Central memory CD8-positive, alpha-beta T cell (primary cell): ENCODE measurements around the gene TNK2.
"Not testable (repeated sequence)": the region's sequence is repeated elsewhere in the genome, so short reads cannot be mapped to it uniquely, and the experiment has no call there.

Experiments used
- ATAC-seq: fragments of 150-1000 bp; cut with Tn5 transposase; replicated peaks from 2 replicates; pipeline ENCODE4 v1.10.0; 2022; ENCODE audit warnings: mild to moderate bottlenecking, moderate FRiP score, moderate number of reproducible peaks; ENCODE audit not compliant: poor library complexity, severe bottlenecking; ENCODE audit errors: extremely low read depth
- DNase-seq, 2 donors: peaks; one replicate each; pipeline ENCODE4 v3.0.0; 2021; ENCODE audit warnings: low spot score in 2 of 2
- H3K27ac Mint-ChIP-seq: one replicate; pipeline ENCODE4 v1.8.0; 2022; ENCODE audit warnings: low read depth, mild to moderate bottlenecking, moderate library complexity, mixed read lengths
- H3K27me3 Mint-ChIP-seq: one replicate; pipeline ENCODE4 v1.8.0; 2022; ENCODE audit warnings: mixed read lengths
- H3K36me3 Mint-ChIP-seq: one replicate; pipeline ENCODE4 v1.8.0; 2022; ENCODE audit warnings: mild to moderate bottlenecking, moderate library complexity, mixed read lengths; ENCODE audit not compliant: insufficient read depth
- H3K4me1 Mint-ChIP-seq: one replicate; pipeline ENCODE4 v1.8.0; 2022; ENCODE audit warnings: mixed read lengths
- H3K4me3 Mint-ChIP-seq: one replicate; pipeline ENCODE4 v1.8.0; 2022; ENCODE audit warnings: mild to moderate bottlenecking, moderate library complexity, mixed read lengths
- H3K9me3 Mint-ChIP-seq: one replicate; pipeline ENCODE4 v1.8.0; 2022; ENCODE audit warnings: mixed read lengths

Gene TNK2

GRCh38 chr3:195873281-195873887 is 35.0 kb downstream of the TNK2 start:
- Mint-ChIP-seq H3K27me3 (no peaks in the 10 kb centered on the region), H3K27ac (no peak overlapping the region), H3K9me3 (no peaks in the 10 kb centered on the region), H3K4me1 (peaks cover 4% of the 10 kb centered on the region), H3K36me3 (peaks cover 11% of the 10 kb centered on the region), H3K4me3 (no peak overlapping the region)
- no peak for ATAC-seq
- DNase-seq = no peak

- no peaks in the 10 kb centered on the region for H3K27me3 Mint-ChIP-seq
- H3K4me1 Mint-ChIP-seq = peaks cover 4% of the 10 kb centered on the region
- no peak overlapping the region for H3K4me3 Mint-ChIP-seq
- H3K9me3 Mint-ChIP-seq = no peaks in the 10 kb centered on the region
- no peak for ATAC-seq
- no peak overlapping the region for H3K27ac Mint-ChIP-seq
- peaks cover 11% of the 10 kb centered on the region for H3K36me3 Mint-ChIP-seq
- no peak for DNase-seq
Observed at GRCh38 chr3:195872800-195873199, 35.6 kb downstream of the TNK2 start.

GRCh38 chr3:195872097-195872496 is 36.3 kb downstream of the TNK2 start:
- Mint-ChIP-seq H3K36me3 (peaks cover 11% of the 10 kb centered on the region), H3K27me3 (no peaks in the 10 kb centered on the region), H3K4me3 (no peak overlapping the region), H3K27ac (no peak overlapping the region), H3K9me3 (no peaks in the 10 kb centered on the region), H3K4me1 (peaks cover 4% of the 10 kb centered on the region)
- DNase-seq = no peak
- no peak for ATAC-seq

GRCh38 chr3:195871686-195872085 is 36.7 kb downstream of the TNK2 start:
- not testable (repeated sequence) for ATAC-seq, H3K9me3 Mint-ChIP-seq, DNase-seq, H3K27ac Mint-ChIP-seq, H3K27me3 Mint-ChIP-seq, H3K4me3 Mint-ChIP-seq, H3K4me1 Mint-ChIP-seq
- peaks cover 11% of the 10 kb centered on the region for H3K36me3 Mint-ChIP-seq

GRCh38 chr3:195870937-195871336 is 37.4 kb downstream of the TNK2 start:
- ATAC-seq (no peak), DNase-seq (no peak)
- no peak overlapping the region for H3K4me3 Mint-ChIP-seq
- H3K36me3 Mint-ChIP-seq = peaks cover 15% of the 10 kb centered on the region
- peaks cover under 1% of the 10 kb centered on the region for H3K4me1 Mint-ChIP-seq
- peak overlapping the region; percentile 51 for H3K27ac Mint-ChIP-seq
- H3K27me3 Mint-ChIP-seq = no peaks in the 10 kb centered on the region
- no peaks in the 10 kb centered on the region for H3K9me3 Mint-ChIP-seq

GRCh38 chr3:195870442-195870841 is 37.9 kb downstream of the TNK2 start:
- DNase-seq (no peak), ATAC-seq (no peak)
- H3K27me3 Mint-ChIP-seq = no peaks in the 10 kb centered on the region
- H3K36me3 Mint-ChIP-seq = peaks cover 15% of the 10 kb centered on the region
- H3K9me3 Mint-ChIP-seq = no peaks in the 10 kb centered on the region
- peak overlapping the region; percentile 51 for H3K27ac Mint-ChIP-seq
- H3K4me3 Mint-ChIP-seq = no peak overlapping the region
- H3K4me1 Mint-ChIP-seq = no peaks in the 10 kb centered on the region

GRCh38 chr3:195869413-195870001 is 38.8 kb downstream of the TNK2 start:
- H3K9me3 Mint-ChIP-seq = no peaks in the 10 kb centered on the region
- no peaks in the 10 kb centered on the region for H3K27me3 Mint-ChIP-seq
- no peak overlapping the region for H3K4me3 Mint-ChIP-seq
- peaks cover 15% of the 10 kb centered on the region for H3K36me3 Mint-ChIP-seq
- ATAC-seq (no peak), DNase-seq (no peak)
- H3K4me1 Mint-ChIP-seq = no peaks in the 10 kb centered on the region
- peak overlapping the region; percentile 82 for H3K27ac Mint-ChIP-seq

GRCh38 chr3:195868866-195869412 is 39.4 kb downstream of the TNK2 start:
- Mint-ChIP-seq H3K36me3 (peaks cover 17% of the 10 kb centered on the region), H3K4me3 (no peak overlapping the region), H3K4me1 (no peaks in the 10 kb centered on the region), H3K9me3 (no peaks in the 10 kb centered on the region), H3K27ac (peak overlapping the region; percentile 82), H3K27me3 (no peaks in the 10 kb centered on the region)
- ATAC-seq = no peak
- no peak for DNase-seq

GRCh38 chr3:195868336-195868865 is 40.0 kb downstream of the TNK2 start:
- H3K4me1 Mint-ChIP-seq = no peaks in the 10 kb centered on the region
- peaks cover 17% of the 10 kb centered on the region for H3K36me3 Mint-ChIP-seq
- H3K9me3 Mint-ChIP-seq = no peaks in the 10 kb centered on the region
- no peak overlapping the region for H3K27ac Mint-ChIP-seq
- ATAC-seq (no peak), DNase-seq (no peak)
- no peak overlapping the region for H3K4me3 Mint-ChIP-seq
- no peaks in the 10 kb centered on the region for H3K27me3 Mint-ChIP-seq

- DNase-seq = no peak
- no peak for ATAC-seq
- Mint-ChIP-seq H3K4me3 (no peak overlapping the region), H3K27ac (no peak overlapping the region), H3K4me1 (no peaks in the 10 kb centered on the region), H3K9me3 (no peaks in the 10 kb centered on the region), H3K27me3 (no peaks in the 10 kb centered on the region), H3K36me3 (peaks cover 18% of the 10 kb centered on the region)
Observed at GRCh38 chr3:195867631-195868335, 40.6 kb downstream of the TNK2 start.

- DNase-seq = no peak
- no peak overlapping the region for H3K27ac Mint-ChIP-seq
- H3K27me3 Mint-ChIP-seq = no peaks in the 10 kb centered on the region
- ATAC-seq = no peak
- no peaks in the 10 kb centered on the region for H3K9me3 Mint-ChIP-seq
- H3K4me3 Mint-ChIP-seq = no peak overlapping the region
- peaks cover 18% of the 10 kb centered on the region for H3K36me3 Mint-ChIP-seq
- no peaks in the 10 kb centered on the region for H3K4me1 Mint-ChIP-seq
Observed at GRCh38 chr3:195866686-195867511, 41.5 kb downstream of the TNK2 start.

- ATAC-seq (no peak), DNase-seq (no peak)
- peaks cover 16% of the 10 kb centered on the region for H3K36me3 Mint-ChIP-seq
- no peak overlapping the region for H3K4me3 Mint-ChIP-seq
- no peaks in the 10 kb centered on the region for H3K27me3 Mint-ChIP-seq
- no peaks in the 10 kb centered on the region for H3K9me3 Mint-ChIP-seq
- H3K4me1 Mint-ChIP-seq = no peaks in the 10 kb centered on the region
- peak overlapping the region; percentile 19 for H3K27ac Mint-ChIP-seq
Observed at GRCh38 chr3:195865752-195866151, 42.6 kb downstream of the TNK2 start.
